Kidney (tissue), 14 donors: ENCODE data around the gene GRHL1. TPM values are rescaled to one million over a fixed set of nuclear protein-coding genes. Genes with fewer than 3 reads are reported as not detected.
"Not testable (repeated sequence)": the region's sequence is repeated elsewhere in the genome, so short reads cannot be mapped to it uniquely, and the experiment has no call there.

Source experiments
- DNase-seq, 5 donors: peaks; one replicate each; pipeline ENCODE4 v3.0.0-alpha.2; 2013 to 2020
- FAIRE-seq: peaks from 2 replicates; lab custom pipeline; 2012; peaks lifted over from hg19 to GRCh38; lab: Jason Lieb, UNC
- H3K27ac ChIP-seq, 2 donors: one replicate each; pipeline ENCODE4 v1.7.0; 2013; ENCODE audit warnings: low read depth in 2 of 2, low read length in 2 of 2, inconsistent platforms in 1 of 2
- H3K27me3 ChIP-seq: one replicate; pipeline ENCODE4 v1.7.1; 2013; ENCODE audit warnings: low read length, inconsistent platforms; ENCODE audit not compliant: control insufficient read depth, insufficient read depth
- H3K36me3 ChIP-seq, 3 donors: one replicate each; pipeline versions ENCODE4 v1.7.0 to v1.7.1; 2013; ENCODE audit warnings: low read length in 3 of 3, control low read depth in 1 of 3, inconsistent platforms in 1 of 3; ENCODE audit not compliant: insufficient read depth in 3 of 3, control insufficient read depth in 2 of 3
- H3K4me1 ChIP-seq, 3 donors: one replicate each; pipeline versions ENCODE4 v1.7.0 to v1.7.1; 2013; ENCODE audit warnings: low read length in 3 of 3, inconsistent platforms in 1 of 3, low read depth in 1 of 3; ENCODE audit not compliant: control insufficient read depth in 2 of 3, insufficient read depth in 2 of 3
- H3K4me3 ChIP-seq, 3 donors: one replicate each; pipeline versions ENCODE4 v1.7.0 to v1.8.1; 2013; ENCODE audit warnings: low read length in 3 of 3, control low read depth in 1 of 3, inconsistent platforms in 1 of 3
- H3K9ac ChIP-seq, 3 donors: one replicate each; pipeline versions ENCODE4 v1.7.0 to v1.7.1; 2013; ENCODE audit warnings: low read length in 3 of 3, control low read depth in 1 of 3, inconsistent platforms in 1 of 3
- H3K9me3 ChIP-seq, 3 donors: one replicate each; pipeline versions ENCODE4 v1.7.0 to v1.7.1; 2013; ENCODE audit warnings: low read length in 3 of 3, control low read depth in 1 of 3, inconsistent platforms in 1 of 3; ENCODE audit not compliant: control insufficient read depth in 2 of 3, insufficient read depth in 1 of 3
- CTCF ChIP-seq: IDR thresholded peaks from 3 replicates; pipeline ENCODE4 v1.5.1; 2012; ENCODE audit warnings: mild to moderate bottlenecking, moderate library complexity, borderline replicate concordance; ENCODE audit not compliant: insufficient read depth; ENCODE audit errors: extremely low read depth
- intact Hi-C: fragments of 100-400 bp; cut with DNase I; formaldehyde crosslinking; loops from one replicate; pipeline ENCODE4 v1.11.1; 2022
- polyA plus RNA-seq: library from polyadenylated mRNA; stranded (reverse); fragments of 350-450 nt; fragmentation: Illumina TruSeq; extraction: RNeasy Lipid Tissue Mini Kit (QIAGEN cat#74804); gene quantifications from one replicate; pipeline ENCODE4 v1.2.3, GENCODE V29; 2014; ENCODE audit warnings: low read depth, low replicate concordance; ENCODE audit not compliant: insufficient read depth
- total RNA-seq: library from RNA; stranded (reverse); fragmentation: NEBNext Ultra II Directional; extraction: Animal tissue kit (Norgen Biotek cat#: 25700); gene quantifications from one replicate; pipeline ENCODE4 v1.2.1, GENCODE V29; 2021
- donor health status: control.
- donor health status: control.
- donor health status: control.
- donor health status: control.
- donor health status: control.
- donor health status: DM: yes; HTN: yes; CAD: no.
- donor health status: Normal renal cell carcinoma (clear cell type).

The GRHL1 gene
- total and polyA plus RNA-seq, 2 donors from 2014 or later = 2.3 to 6.0 TPM

GRCh38 chr2:10009271-10009810 is 57.8 kb downstream of the GRHL1 start:
- Histone ChIP-seq H3K36me3 (no peaks in the 10 kb centered on the region), H3K4me3 (no peak overlapping the region), H3K9me3 (no peaks in the 10 kb centered on the region), H3K9ac (peak overlapping the region in 2 of 3 donors; percentile 17 to 40), H3K27me3 (no peaks in the 10 kb centered on the region), H3K27ac (peak overlapping the region; percentile 51 to 76), H3K4me1 (peaks cover 0 to 12% (median 11%) of the 10 kb centered on the region in 3 donors)
- intact Hi-C loops = no loop called here
- no peak for TF ChIP-seq CTCF
- DNase-seq (peak in 2 of 5 donors; percentile 37 to 41), FAIRE-seq (no peak)

GRCh38 chr2:10009811-10010781 is 58.6 kb downstream of the GRHL1 start:
- no peaks in the 10 kb centered on the region for H3K27me3 ChIP-seq
- TF ChIP-seq CTCF = no peak
- no peaks in the 10 kb centered on the region for H3K9me3 ChIP-seq
- intact Hi-C loops = no loop called here
- no peak for FAIRE-seq
- H3K4me1 ChIP-seq = peaks cover 0 to 12% (median 11%) of the 10 kb centered on the region in 3 donors
- H3K27ac ChIP-seq = peak overlapping the region; percentile 71 to 76
- H3K9ac ChIP-seq = peak overlapping the region in 2 of 3 donors; percentile 17 to 40
- no peaks in the 10 kb centered on the region for H3K36me3 ChIP-seq
- no peak overlapping the region for H3K4me3 ChIP-seq
- peak in 3 of 5 donors; percentile 19 to 87 (median 46) for DNase-seq

- intact Hi-C loops, DNase-seq, H3K9me3 ChIP-seq, H3K9ac ChIP-seq, H3K4me3 ChIP-seq, FAIRE-seq, H3K27me3 ChIP-seq, H3K36me3 ChIP-seq, H3K27ac ChIP-seq: not testable (repeated sequence)
- peaks cover 0 to 12% (median 11%) of the 10 kb centered on the region in 3 donors for H3K4me1 ChIP-seq
Observed at GRCh38 chr2:10010861-10011605, 59.5 kb downstream of the GRHL1 start.

- H3K9ac ChIP-seq, H3K36me3 ChIP-seq, H3K4me3 ChIP-seq, H3K27ac ChIP-seq, intact Hi-C loops, H3K27me3 ChIP-seq, FAIRE-seq, H3K9me3 ChIP-seq: not testable (repeated sequence)
- peaks cover 0 to 14% (median 13%) of the 10 kb centered on the region in 3 donors for H3K4me1 ChIP-seq
- peak in 1 of 5 donors; percentile 52 for DNase-seq
Observed at GRCh38 chr2:10011606-10012325, 60.3 kb downstream of the GRHL1 start.

GRCh38 chr2:10012366-10012962 is 61.0 kb downstream of the GRHL1 start:
- FAIRE-seq, H3K36me3 ChIP-seq, H3K9ac ChIP-seq, DNase-seq, H3K27ac ChIP-seq, H3K27me3 ChIP-seq, H3K4me3 ChIP-seq, intact Hi-C loops, H3K9me3 ChIP-seq: not testable (repeated sequence)
- peaks cover 0 to 17% (median 12%) of the 10 kb centered on the region in 3 donors for H3K4me1 ChIP-seq
